ENCODE results near the gene DDIT4.

- TF ChIP-seq CTCF (conservative IDR thresholded peaks at IDR 0.05) (no peak), ZFX (IDR thresholded peaks at IDR 0.05) (no peak)
Measured at GRCh38 chr10:72226418-72227027, 47.2 kb upstream of the DDIT4 start.
